Activated gamma-delta T cell treated with anti-CD3 and anti-CD28 coated beads, Interleukin-2, amount 50 U/mL, for 16 hours (primary cell): ENCODE results near the gene ASCL5.

Source experiments
- DNase-seq: peaks from one replicate; pipeline ENCODE4 v3.0.0-alpha.2; 2020; ENCODE audit warnings: low read depth

The ASCL5 gene

DNA sequence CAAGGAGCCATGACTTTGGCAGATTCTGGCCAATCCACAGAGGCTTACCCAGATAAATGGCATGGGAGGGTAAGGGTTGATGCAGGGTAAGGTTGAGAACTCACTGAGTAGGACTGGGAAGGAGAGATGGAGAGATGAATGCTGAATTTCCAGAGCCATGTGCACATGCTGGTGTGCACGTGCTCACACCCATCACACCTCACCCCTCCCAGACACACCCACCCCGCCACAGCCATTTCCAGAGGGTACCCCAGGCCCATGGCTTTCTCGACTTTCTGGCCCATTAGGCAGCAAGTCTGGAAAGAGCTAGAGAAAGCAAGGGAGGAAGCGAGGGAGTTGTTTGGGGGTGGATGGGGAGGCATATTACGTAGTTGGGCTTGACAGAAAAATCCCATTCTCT is 16.4 kb downstream of the ASCL5 start:
- no peak for DNase-seq

DNA sequence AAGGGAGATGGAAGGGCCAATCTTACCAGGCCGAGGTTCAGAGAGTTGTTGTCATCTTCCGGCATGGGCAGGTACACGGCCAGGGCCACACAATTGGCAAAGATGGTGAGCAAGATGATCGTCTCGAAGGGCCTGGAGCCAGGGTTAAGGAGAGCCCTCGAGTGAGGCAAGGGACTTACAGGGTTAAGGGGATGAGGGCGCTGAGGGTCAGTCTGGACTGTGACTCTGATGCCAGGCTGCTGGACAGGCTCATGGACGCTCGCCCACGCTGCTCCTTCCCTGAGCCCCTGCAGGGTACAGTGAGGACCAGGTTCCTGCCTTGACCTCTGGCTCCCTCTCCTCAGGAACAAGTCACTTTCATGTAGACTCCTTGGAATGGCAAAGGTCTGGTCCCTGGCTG is 16.8 kb downstream of the ASCL5 start:
- DNase-seq = no peak

DNA sequence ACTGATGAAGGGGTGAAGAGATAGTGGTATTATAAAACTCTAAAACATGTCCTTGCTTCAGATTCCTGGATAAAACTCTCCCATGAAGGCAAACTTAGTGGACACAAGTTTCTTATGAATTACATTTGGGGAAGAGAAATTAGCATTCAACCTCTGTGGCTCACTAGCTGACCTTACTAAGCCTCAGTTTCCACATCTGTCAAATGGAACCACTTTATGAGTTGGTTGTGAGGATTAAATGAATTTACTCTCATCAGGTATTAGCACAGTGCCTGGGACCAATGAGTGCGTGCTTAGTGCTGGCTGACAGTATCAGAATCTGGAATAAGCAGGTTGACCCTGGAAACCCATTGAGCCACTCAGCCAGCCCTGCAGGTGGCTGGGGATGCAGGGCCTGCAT is 17.3 kb downstream of the ASCL5 start:
- no peak for DNase-seq

DNA sequence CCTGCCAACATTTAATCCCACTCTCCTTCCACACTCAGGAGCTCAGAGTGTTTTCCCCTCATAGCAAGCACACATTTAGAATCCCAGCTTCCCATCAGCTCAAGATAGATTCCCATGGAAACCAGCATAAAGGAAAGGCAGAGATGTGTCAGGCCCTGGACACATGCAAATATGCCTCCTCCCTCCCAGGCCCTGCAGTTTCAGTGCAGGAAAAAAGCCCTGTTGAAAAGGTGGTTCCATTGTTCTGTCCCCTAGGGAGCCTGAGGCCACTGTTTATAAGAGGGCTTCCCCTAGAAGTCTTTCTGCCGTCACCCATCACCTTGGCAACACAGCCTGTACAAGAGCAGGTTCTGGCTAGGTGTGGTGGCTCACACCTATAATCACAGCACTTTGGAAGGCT is 18.4 kb downstream of the ASCL5 start:
- no peak for DNase-seq

DNA sequence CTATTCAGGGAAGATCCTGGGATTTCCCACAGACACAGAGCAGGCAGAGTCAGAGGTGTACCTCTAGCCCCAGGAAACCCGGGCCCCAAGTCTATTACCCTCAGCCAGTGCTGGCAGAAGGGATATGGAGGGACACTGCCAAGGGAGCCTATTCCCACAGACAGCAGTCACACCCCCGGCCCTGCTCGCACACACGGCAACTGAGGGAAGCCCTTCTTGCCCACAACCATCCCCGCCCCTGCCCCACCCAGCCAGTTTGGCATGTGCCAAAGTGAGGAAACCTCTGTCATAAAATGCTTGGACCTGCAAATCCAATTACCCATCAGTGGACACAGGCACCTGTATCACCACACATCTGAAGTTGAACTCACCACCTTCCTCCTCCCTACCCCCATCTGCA is 21.3 kb downstream of the ASCL5 start:
- no peak for DNase-seq

DNA sequence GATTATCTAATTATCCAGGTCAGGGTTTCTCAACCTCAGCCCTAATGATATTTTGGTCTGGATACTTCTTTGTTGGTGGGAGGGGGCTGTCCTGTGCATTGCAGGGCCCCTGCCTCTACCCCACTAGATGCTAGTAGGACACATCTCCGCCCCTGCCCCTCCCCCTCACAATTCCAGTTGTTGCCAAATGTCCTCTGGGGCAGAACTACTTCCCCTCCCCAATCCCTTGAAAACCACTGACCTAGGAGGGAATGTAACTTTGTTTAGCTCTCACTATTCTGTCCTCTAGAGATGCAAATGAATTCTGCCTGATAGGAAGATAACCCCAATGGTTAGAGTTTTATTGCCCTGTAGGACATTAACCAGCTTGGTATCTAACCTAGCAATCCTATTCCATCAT is 22.8 kb downstream of the ASCL5 start:
- no peak for DNase-seq

DNA sequence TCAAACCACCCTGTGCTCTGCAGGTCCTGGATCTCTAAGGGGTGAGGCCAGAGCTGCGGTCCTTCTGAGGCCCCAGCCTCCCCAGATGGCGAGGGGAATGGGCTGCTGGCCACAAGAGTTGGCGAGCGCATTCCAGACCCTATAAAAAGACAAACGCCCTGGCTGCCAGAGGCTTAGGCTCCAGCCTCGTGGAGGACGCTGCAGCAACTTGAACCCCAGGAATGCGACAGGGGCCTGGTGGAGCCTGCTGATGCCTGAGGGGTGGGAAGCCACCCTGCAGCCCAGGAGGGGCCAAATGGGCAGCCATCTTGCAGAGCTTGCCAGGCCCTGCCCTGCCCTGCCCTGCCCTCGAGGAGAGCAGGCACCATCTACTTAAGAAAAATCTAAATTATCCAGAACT is 23.3 kb downstream of the ASCL5 start:
- DNase-seq = no peak

DNA sequence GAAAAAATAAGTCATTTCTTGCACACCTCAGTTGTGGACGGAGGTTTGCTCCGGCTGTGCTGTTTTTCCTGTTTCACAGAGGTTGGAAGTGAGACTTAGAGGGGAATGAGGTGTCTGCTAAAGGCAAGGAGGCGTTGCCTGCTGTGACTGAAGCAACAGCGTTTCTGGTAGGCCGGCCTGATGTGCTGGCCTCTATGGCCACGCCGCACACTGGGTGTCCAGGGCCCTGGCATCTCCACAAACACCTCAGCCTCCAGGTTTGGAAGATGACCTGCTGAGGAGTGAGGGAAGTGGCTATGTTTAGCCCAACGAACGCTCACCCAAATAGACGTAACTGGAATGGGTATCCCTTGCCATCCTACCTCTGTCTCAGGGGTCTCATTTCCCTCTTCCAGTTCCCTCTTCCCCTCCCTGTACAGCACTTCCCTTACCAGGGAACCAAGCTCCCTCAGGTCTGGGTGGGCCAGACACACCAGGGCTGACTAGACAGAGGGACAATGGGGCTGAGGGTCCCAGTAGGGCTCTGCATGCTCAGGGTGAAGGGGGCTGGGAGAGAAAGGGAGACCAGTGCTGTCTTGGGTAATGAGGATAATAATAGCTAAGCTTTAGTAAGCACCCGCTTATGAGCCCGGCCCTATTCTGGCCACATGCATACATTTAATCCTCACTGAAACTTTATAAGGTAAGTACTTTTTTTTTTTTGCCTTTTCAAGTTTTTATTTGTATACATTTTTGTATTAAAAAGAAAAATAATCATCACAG is 26.6 kb downstream of the ASCL5 start:
- no peak for DNase-seq

DNA sequence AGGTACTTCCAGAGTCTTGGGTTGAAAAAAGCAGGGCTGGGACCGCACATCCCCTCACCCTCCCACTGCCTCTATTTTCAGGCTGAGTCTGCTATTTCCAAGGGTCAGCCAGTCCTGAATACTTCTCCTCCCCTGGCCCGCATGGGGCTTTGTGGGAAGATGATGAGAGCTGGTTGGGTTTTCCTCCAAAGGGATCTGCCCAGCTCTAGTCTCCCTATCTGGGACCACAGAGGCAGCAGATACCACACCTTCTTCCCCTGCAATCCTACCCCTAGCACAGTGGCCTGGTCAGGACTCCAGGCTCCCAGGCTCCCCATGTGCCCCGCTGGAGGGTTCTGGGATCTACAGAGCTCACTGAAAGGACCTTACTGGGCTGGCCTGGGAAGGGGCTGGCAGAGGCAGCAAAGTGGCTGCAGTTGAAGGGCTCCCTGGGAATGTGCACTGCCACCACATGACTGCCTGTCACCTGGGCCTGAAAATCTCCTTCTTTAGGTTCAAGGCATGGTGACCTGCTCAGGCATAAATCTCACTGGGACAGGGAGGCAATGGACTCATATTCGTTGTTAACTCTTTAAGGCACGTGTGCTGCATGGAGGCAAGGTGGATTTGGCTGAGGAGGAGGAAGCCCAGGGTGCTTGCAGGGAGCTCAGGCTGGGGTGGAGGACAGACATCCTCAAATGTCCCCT is 27.8 kb downstream of the ASCL5 start:
- DNase-seq = no peak

DNA sequence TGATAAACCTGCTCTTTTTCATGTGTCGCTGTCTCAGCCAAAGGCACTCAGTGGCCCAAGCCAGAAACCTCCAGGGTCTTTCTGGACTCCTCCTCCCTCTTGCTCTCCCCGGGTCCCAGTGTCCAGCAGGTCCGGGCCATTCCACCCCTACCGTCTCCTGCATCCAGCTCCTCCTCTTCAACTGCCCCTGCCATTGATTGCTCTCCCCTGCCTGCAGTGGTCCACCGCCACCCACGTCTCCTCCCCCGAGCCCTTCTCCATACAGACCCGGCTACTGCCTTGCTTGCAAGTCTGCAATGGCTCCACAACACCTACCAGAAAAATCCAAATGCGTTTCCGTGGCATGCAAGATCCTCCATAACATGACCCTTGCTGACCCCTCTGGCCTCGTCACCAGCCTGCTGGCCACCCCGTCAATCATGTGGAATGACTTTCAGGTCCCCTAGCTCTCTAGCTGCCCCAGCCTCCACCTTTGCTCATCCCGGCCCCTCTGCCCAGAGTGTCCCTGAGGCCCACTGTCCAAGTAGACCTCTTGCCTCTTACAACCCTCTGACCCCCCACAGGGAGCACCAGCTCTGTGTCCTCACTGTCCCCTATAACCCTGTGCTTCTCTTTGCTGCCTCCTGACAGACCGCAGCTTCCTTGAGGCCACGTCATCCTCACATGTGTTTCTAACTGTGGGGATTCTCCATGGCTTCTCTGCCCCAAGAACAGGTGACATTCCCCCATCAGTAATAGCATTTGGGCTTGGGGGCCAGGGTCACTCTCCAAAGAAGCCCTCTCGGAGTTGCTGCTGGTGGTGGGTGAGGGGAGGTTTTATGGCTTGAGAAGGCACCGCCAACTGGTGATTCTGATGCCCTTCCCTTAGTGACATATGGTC is 29.8 kb downstream of the ASCL5 start:
- DNase-seq = no peak

DNA sequence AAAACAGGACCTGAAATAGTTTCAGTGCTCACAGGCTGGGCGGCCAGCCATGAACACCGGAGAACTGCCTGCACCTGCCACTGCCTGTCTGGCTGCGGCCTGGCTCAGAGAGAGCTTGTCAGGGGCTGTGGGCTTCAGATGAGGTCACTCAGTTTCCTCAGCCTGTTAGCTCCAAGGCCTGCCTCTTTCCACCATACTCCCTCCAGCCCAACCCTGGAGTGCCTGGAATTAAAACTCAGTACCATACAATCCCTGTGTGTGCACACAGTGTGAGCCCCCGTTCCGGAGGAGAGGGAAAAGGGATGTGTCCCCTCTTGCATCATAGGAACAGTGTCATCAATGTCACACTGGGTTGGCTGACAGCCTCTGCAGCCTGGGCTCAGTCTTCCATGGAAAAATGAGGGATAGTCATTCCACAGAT is 30.9 kb downstream of the ASCL5 start:
- DNase-seq = no peak

DNA sequence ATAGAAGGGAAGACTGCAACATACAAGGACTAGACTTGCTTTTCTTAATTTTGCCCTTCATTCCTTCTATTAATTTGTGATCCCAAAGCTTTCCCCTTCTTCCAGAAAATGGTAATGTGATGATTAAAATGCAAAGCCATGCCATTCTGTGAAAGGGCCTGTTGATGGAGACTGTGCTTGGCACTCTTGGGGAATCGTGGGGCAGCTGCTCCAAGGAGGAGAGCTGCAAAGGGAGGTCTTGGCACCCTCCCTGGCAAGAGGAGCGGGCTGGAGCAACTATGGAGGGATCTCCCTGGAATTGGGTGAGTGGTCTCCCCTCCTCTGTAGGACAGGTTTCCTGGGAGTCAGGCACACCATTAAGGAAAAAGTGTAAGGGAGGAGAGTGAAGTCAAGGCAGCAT is 31.4 kb downstream of the ASCL5 start:
- DNase-seq = no peak

DNA sequence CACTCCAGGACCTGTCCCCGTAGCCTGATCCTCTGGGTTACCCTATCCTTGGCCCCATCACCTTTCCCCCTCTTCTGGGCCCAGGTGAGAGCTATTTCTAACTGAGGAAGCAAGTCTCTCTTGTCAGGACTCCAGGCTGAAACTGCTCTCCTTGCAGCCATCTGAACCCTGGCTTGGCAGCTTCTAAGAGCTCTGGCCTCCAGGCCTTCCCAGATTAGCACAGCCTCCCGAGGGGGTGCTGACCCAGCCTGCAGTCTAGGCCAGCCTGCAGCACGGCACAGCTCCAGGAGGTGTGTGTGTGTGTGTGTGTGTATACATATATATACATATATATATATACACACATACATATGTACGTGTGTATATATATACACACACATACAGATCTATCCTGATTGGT is 32.2 kb downstream of the ASCL5 start:
- no peak for DNase-seq

DNA sequence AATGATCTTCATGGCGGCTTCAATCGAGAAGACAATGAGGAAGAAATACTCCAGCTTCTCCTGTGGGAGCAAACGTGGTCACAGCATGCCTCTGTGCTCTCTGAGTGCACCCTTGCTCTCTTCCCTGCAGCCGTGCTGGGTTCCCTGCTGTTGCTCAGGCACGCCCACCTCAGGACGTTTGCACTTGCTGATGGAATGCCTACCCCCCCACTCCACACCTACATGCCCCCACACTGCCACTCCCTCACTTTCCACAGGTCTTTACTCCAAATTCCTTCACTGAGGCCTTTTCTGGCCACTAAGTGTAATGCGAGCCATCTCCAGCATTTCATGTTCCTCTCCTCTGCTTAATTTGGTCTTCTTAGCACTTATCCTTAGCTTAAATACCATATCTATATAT is 33.0 kb downstream of the ASCL5 start:
- DNase-seq = no peak

DNA sequence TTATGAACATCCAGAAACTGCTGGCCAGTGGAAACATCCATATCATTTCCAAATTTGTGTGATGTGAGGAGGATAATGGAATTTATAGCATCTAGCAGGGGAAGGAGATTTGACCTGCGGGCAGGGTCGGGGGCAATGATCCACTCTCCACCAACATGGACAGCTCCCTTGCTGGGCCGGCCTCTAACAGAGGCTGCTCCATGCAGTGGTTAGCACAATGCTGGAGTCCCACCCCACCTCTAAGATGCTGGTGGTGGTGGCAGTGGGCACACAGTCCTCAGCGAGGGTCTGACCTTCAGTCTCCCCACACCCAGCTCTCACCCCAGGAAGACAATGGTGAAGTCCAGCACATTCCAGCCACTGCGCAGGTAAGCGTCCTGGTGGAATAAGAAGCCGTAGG is 33.4 kb downstream of the ASCL5 start:
- no peak for DNase-seq

DNA sequence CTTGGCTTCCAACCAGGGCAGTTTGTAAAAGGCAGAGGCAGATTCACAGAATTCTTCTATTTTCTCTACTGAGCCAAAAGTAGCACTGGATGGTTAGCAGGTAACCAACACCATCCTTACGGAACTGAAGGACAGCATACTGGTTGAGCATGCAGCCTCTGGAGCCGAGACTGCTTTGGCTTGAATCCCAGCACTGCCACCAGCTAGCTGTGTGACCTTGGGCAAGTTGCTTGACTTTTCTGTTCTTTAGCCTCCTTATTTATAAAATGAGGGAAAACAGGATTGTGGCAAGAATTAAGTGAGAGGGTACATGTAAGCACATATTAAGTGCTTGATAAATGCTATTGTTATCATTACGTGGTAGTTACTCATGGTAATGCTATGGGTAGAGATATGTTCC is 34.2 kb downstream of the ASCL5 start:
- DNase-seq = no peak

DNA sequence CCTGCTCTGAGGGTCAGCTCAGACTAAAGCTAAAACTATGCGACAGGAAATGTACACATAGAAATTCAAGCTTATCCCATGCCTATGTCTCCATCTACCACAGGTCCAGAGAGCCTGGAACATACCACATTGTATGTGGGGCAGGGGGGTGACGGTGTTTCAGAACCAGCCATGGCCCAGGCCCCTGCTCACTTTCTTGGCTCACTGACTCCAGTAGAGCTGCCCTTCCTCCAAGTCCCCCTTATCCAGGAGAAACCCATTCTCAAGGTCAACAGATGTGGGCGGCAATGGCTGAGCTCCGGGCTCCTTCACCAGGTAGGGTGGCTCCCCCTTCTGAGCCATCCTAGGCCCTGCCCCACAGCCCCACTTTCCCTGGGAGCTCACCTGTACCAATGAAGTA is 35.7 kb downstream of the ASCL5 start:
- no peak for DNase-seq

DNA sequence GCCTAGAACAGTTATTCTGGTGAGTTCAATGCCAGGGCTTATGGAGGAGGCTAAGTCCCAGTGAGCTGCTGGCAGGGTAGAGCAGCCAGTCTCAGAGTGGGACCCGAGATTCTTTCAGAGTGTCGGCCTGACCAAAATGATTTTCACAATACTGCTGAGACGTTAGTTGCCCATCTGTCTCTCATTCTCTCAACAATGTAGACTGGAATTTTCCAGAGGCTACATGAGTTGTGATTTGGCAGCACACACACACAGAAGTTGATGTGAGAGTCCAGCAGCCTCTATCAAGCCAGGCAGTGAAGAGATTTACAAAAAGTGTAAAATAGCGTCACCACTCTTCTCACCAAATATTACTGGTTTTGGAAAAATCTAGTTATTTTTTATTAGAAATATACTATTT is 36.4 kb downstream of the ASCL5 start:
- no peak for DNase-seq

DNA sequence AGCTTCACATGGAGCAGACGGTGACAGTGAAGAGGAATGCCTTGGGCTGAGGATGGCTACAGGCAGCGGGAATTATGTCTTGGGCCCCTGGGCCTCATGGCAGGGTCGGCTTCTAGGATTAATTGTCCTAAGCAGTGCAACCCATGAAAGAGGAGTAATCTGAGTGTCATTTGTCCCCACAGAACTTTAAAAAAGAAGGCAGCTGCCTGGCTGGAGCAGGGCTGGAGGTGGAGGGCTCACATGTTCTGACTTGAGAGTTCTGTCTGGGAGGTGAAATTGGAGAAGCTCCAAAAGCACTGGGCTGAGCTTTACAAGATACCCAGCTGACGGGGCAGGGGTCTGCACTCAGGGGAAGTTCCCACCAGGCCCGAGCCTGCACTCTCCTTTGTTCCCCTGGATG is 37.4 kb downstream of the ASCL5 start:
- no peak for DNase-seq

DNA sequence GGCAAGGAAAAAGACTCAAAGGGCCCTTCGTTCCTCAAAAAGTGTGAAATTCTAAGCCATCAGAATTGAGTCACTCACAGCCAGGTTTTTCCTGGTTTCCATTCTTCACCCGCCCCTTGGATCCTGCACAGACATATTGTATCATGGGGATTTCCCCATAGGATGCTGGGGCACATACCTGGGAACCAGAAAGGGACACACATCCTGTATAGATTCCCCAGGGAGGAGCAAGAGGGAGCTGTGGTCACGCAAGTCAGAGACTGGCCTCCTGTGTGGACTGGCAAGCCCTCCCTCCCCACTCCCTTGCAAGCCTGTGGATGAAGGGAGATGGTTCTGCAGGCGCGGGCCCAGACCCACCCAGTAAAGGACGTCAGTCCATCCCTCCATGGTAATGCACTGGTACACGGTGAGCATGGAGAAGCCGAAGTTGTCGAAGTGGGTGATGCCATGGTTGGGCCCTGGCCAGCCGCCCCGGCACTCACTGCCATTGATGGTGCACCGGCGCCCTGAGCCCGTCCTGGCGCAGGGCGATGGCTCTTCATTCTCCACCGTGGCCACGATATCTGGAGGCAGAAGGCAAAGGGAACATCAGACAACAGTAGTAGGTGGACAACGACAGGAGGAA is 38.0 kb downstream of the ASCL5 start:
- no peak for DNase-seq

DNA sequence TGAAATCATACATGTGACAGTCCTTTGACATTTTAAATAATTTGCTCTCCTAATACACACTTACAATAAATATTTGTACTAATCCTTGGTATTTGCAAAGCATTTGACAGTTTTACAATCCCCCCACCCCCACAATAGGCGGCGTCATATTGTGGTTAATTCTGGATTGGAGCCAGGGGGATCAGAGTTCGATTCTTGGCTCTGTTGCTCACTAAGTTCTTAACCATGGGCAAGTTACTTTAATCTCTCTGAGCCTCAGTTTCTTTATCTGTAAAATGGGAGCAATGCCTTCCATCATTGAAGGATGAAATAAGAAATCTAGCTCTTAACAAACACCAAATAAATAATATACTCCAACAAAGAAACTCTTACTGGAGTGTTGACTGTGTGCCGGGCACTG is 38.6 kb downstream of the ASCL5 start:
- DNase-seq = no peak

DNA sequence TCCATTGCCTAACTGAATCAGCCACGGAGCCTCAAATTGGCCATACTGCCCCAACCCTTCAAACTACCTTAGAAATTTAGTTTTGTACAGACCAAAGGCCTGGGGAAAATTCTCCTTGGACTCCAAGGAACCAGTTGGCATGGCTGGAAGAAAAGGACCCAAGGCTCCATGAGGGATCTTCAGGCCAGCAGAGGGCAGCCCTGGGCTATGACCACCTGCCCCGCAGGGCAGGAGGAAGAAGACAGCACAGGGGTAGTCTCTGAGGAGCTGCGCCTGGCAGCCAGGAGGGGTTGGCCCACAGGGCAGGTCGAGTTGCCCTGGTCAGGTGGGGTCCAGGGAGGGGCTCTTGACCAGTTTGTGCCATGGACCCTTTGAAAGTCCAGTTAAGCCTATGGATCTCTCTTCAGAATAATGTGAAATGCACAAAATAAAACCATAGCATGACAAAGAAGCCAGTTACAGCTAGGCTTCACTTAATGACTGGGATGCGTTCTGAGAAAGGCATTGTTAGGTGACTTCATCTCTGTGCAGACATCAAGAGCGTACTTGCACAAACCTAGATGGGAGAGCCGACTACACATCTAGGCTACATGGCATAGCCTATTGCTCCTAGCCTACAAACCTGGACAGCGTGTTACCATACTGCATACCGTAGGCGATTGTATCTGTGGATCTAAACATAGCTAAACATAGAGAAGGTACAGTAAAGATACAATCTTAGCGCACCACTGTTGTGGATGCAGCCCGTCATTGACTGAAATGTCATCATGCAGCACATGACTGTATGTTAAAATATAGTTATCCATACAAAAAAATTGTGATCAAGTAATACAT is 40.9 kb downstream of the ASCL5 start:
- no peak for DNase-seq
